Liver (tissue), 3 donors: Measurements from ENCODE around the gene CRP.
A peak's percentile ranks its signal among the peaks of the same experiment; 100 is the strongest.

Source experiments
- FOXA2 ChIP-seq: IDR thresholded peaks from 2 replicates; pipeline ENCODE4 v1.6.1; 2016; ENCODE audit warnings: antibody characterized with exemption
- JUND ChIP-seq, 2 donors: IDR thresholded peaks; 2 replicates each; pipeline ENCODE4 v1.6.1; 2016; ENCODE audit warnings: antibody characterized with exemption in 2 of 2
- RXRA ChIP-seq, 2 donors: IDR thresholded peaks; 2 replicates each; pipeline ENCODE4 v1.6.1; 2017 to 2018; ENCODE audit warnings: antibody characterized with exemption in 2 of 2, mild to moderate bottlenecking in 1 of 2
- SP1 ChIP-seq: IDR thresholded peaks from 2 replicates; pipeline ENCODE4 v1.6.1; 2018; ENCODE audit warnings: antibody characterized with exemption, mild to moderate bottlenecking
- TAF1 ChIP-seq: conservative IDR thresholded peaks from 2 replicates; pipeline ENCODE4 v1.6.1; 2016; ENCODE audit warnings: antibody characterized with exemption, mild to moderate bottlenecking
- YY1 ChIP-seq: IDR thresholded peaks from 2 replicates; pipeline ENCODE4 v1.6.1; 2016; ENCODE audit warnings: antibody characterized with exemption, mild to moderate bottlenecking
- TF ChIP-seq, protein P1 (sequence below): fragments of 150-350 bp; IDR thresholded peaks from 2 replicates; pipeline ENCODE4 v1.5.1; 2017; ENCODE audit warnings: improper control_type of control experiment, low read depth, low read length; ENCODE audit not compliant: missing input control
- TF ChIP-seq, protein P2 (sequence below): IDR thresholded peaks from 2 replicates; pipeline ENCODE4 v1.6.1; 2016; ENCODE audit warnings: antibody characterized with exemption
- TF ChIP-seq, protein P3 (sequence below): IDR thresholded peaks from 2 replicates; pipeline ENCODE4 v1.6.1; 2016; ENCODE audit warnings: antibody characterized with exemption, mild to moderate bottlenecking
- TF ChIP-seq, protein P4 (sequence below): IDR thresholded peaks from 2 replicates; pipeline ENCODE4 v1.6.1; 2016; ENCODE audit warnings: antibody characterized with exemption
- TF ChIP-seq, protein P5 (sequence below): IDR thresholded peaks from 2 replicates; pipeline ENCODE4 v1.6.1; 2016; ENCODE audit warnings: antibody characterized with exemption
- donor health status: healthy.
- donor health status: healthy.

DNA sequence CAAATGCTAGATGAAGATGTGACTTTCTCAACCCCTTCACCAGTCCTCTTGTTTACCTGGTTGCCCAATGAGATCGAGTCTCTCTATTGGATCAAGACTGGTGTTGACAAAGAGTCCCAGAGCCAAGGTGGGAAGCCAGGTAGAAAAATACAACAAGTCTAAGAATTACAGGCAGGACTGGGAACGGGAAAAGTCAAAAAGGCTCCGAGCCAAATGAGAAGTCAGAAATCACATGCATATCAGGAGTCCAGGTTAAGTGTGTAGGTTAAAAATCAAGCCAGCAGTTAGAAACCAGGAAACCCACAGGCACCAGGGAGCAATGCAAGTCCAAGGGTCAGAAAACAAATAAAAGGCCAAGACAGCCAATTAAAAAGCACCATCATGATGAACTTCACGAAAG is 39.0 kb upstream of the CRP start:
- TF ChIP-seq, protein P1, sequence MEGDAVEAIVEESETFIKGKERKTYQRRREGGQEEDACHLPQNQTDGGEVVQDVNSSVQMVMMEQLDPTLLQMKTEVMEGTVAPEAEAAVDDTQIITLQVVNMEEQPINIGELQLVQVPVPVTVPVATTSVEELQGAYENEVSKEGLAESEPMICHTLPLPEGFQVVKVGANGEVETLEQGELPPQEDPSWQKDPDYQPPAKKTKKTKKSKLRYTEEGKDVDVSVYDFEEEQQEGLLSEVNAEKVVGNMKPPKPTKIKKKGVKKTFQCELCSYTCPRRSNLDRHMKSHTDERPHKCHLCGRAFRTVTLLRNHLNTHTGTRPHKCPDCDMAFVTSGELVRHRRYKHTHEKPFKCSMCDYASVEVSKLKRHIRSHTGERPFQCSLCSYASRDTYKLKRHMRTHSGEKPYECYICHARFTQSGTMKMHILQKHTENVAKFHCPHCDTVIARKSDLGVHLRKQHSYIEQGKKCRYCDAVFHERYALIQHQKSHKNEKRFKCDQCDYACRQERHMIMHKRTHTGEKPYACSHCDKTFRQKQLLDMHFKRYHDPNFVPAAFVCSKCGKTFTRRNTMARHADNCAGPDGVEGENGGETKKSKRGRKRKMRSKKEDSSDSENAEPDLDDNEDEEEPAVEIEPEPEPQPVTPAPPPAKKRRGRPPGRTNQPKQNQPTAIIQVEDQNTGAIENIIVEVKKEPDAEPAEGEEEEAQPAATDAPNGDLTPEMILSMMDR: no peak
- peak; percentile 95 to 96 for TF ChIP-seq RXRA (IDR thresholded peaks at IDR 0.05)
- TF ChIP-seq, protein P2, sequence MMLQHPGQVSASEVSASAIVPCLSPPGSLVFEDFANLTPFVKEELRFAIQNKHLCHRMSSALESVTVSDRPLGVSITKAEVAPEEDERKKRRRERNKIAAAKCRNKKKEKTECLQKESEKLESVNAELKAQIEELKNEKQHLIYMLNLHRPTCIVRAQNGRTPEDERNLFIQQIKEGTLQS: peak; percentile 76
- TF ChIP-seq, protein P3, sequence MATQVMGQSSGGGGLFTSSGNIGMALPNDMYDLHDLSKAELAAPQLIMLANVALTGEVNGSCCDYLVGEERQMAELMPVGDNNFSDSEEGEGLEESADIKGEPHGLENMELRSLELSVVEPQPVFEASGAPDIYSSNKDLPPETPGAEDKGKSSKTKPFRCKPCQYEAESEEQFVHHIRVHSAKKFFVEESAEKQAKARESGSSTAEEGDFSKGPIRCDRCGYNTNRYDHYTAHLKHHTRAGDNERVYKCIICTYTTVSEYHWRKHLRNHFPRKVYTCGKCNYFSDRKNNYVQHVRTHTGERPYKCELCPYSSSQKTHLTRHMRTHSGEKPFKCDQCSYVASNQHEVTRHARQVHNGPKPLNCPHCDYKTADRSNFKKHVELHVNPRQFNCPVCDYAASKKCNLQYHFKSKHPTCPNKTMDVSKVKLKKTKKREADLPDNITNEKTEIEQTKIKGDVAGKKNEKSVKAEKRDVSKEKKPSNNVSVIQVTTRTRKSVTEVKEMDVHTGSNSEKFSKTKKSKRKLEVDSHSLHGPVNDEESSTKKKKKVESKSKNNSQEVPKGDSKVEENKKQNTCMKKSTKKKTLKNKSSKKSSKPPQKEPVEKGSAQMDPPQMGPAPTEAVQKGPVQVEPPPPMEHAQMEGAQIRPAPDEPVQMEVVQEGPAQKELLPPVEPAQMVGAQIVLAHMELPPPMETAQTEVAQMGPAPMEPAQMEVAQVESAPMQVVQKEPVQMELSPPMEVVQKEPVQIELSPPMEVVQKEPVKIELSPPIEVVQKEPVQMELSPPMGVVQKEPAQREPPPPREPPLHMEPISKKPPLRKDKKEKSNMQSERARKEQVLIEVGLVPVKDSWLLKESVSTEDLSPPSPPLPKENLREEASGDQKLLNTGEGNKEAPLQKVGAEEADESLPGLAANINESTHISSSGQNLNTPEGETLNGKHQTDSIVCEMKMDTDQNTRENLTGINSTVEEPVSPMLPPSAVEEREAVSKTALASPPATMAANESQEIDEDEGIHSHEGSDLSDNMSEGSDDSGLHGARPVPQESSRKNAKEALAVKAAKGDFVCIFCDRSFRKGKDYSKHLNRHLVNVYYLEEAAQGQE: peak; percentile 43
- TF ChIP-seq, protein P4, sequence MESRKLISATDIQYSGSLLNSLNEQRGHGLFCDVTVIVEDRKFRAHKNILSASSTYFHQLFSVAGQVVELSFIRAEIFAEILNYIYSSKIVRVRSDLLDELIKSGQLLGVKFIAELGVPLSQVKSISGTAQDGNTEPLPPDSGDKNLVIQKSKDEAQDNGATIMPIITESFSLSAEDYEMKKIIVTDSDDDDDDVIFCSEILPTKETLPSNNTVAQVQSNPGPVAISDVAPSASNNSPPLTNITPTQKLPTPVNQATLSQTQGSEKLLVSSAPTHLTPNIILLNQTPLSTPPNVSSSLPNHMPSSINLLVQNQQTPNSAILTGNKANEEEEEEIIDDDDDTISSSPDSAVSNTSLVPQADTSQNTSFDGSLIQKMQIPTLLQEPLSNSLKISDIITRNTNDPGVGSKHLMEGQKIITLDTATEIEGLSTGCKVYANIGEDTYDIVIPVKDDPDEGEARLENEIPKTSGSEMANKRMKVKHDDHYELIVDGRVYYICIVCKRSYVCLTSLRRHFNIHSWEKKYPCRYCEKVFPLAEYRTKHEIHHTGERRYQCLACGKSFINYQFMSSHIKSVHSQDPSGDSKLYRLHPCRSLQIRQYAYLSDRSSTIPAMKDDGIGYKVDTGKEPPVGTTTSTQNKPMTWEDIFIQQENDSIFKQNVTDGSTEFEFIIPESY: peak; percentile 85
- TF ChIP-seq, protein P5, sequence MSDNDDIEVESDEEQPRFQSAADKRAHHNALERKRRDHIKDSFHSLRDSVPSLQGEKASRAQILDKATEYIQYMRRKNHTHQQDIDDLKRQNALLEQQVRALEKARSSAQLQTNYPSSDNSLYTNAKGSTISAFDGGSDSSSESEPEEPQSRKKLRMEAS: peak; percentile 99
- peak; percentile 92 for TF ChIP-seq SP1
- no peak for TF ChIP-seq TAF1
- peak; percentile 67 for TF ChIP-seq YY1
- TF ChIP-seq FOXA2: peak; percentile 95
- TF ChIP-seq JUND (IDR thresholded peaks at IDR 0.05): peak; percentile 91 to 92
